Left lobe of liver (tissue), 1 donor: ENCODE data around the gene HORMAD1. TPM values are rescaled to one million over a fixed set of nuclear protein-coding genes. Genes with fewer than 3 reads are reported as not detected.

Source experiments
- total RNA-seq: library from RNA; stranded (reverse); gene quantifications from one replicate; pipeline ENCODE4 v1.2.1, GENCODE V29; 2021
- donor health status: DM: no; HTN: yes; CAD: no.

Gene HORMAD1
- total RNA-seq, 1 donor from 2014 or later = 0.13 TPM

Other genes starting within 250 kb of the HORMAD1 start
- gene TARS2, start 233.5 kb downstream of the HORMAD1 start, total RNA-seq = 22.7 TPM
- 15.3 TPM for gene ECM1, start 212.8 kb downstream of the HORMAD1 start, total RNA-seq
- 0.35 TPM for gene FALEC, start 205.1 kb downstream of the HORMAD1 start, total RNA-seq
- gene ADAMTSL4, start 171.5 kb downstream of the HORMAD1 start, total RNA-seq = 38.5 TPM
- gene MCL1, start 141.3 kb downstream of the HORMAD1 start, total RNA-seq = 103 TPM
- gene ENSA, start 91.3 kb downstream of the HORMAD1 start, total RNA-seq = 63.4 TPM
- 10.2 TPM for gene GOLPH3L, start 23.7 kb downstream of the HORMAD1 start, total RNA-seq
- gene CTSS, start 44.9 kb upstream of the HORMAD1 start, total RNA-seq = 25.1 TPM
- gene CTSK, start 87.4 kb upstream of the HORMAD1 start, total RNA-seq = 2.4 TPM
- 26.1 TPM for gene ARNT, start 155.7 kb upstream of the HORMAD1 start, total RNA-seq
- not detected for gene CTXND2, start 166.2 kb upstream of the HORMAD1 start, total RNA-seq
- gene SETDB1, start 205.5 kb upstream of the HORMAD1 start, total RNA-seq = 14.0 TPM